Renal cortical epithelial cell (primary cell): ENCODE data around the gene VWA5A. TPM values are rescaled to one million over a fixed set of nuclear protein-coding genes. Genes with fewer than 3 reads are reported as not detected.

Experiments
- DNase-seq: peaks from one replicate; pipeline ENCODE4 v3.0.0-alpha.2; 2011; ENCODE audit warnings: low read depth
- total RNA-seq: library from RNA; depleted of rRNA; stranded (reverse); fragments of >200 nt; gene quantifications from 2 replicates; pipeline ENCODE4 v1.2.3, GENCODE V29; 2014

Gene VWA5A
- 32.1 and 45.7 TPM in 2 replicates for total RNA-seq

GRCh38 chr11:124114942-124115781 lies at the start of gene VWA5A:
Gene VWA5A, plus strand, starts transcription at chr11:124115450. Its CDS starts 2,062 bp downstream, at chr11:124117512.
- peak; percentile 88 for DNase-seq

DNA sequence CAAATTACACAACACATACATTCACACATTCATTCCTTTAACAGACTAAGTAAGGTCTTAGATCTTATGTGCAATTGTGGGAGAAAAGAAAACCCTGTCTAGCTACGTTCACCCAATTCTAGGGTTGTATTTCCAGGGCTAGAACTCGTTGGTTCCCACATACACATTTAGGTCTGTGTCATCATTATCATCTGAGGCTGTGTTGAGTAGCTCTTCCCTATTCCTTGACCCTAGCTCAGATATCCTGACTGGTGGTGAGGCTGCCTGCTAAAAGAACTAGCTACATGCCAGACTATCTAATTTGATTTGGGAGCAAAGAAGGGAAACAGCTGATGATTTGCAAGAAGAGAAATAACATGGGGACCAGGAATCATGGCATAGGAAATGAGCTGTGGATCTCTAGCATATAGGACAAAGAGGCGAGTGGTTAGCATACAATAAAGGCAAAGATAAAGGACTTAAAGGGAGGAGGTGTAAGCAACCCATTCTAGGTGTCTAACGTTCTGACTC lies 46.6 kb upstream of the VWA5A start:
- no peak for DNase-seq

DNA sequence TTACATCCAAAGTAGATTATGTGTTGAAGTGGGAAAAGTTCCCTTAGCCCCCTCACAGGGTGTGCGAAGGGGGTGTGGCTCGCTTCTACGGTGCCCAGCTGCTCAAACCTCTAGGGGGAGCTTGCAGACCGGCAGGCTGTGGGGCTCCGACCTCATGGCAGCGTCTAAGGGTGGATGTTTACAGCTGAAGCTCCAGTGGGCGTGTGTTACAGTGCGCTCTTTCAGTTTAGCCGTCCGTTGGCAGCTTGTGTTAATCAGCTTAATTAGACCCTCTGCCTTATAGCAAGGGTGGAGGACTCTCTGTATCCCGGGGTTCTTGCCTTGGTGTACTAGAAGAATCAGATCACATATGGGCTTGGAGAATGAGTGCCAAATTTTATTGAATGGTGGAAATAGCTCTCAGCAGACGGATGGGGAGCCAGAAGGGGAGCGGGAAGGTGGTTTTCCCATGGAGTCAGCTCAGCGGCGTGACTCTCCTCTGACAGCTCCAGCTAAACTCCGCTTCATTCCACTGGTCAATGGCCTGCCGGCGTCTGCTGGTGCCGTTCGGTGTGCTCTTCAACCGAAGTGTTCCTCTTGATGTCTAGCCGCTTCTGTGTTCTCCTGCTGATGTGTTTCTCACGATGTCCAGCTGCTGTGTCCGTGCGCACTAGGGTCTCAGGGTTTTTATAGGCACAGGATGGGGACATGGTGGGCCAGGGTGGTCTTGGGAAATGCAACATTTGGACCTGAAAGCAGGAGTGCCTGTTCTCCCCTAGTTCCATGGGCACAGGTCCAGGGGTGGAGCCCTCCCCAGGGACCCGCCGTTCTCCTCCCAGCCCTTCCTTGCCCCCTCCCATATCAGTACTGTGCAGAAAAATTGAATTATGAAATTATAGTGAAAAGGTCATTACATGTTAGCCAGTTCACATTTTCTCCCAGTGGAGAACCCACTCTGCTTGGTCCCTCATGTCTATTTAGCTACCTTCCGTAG lies 45.5 kb upstream of the VWA5A start:
- DNase-seq, result peak; percentile 42

DNA sequence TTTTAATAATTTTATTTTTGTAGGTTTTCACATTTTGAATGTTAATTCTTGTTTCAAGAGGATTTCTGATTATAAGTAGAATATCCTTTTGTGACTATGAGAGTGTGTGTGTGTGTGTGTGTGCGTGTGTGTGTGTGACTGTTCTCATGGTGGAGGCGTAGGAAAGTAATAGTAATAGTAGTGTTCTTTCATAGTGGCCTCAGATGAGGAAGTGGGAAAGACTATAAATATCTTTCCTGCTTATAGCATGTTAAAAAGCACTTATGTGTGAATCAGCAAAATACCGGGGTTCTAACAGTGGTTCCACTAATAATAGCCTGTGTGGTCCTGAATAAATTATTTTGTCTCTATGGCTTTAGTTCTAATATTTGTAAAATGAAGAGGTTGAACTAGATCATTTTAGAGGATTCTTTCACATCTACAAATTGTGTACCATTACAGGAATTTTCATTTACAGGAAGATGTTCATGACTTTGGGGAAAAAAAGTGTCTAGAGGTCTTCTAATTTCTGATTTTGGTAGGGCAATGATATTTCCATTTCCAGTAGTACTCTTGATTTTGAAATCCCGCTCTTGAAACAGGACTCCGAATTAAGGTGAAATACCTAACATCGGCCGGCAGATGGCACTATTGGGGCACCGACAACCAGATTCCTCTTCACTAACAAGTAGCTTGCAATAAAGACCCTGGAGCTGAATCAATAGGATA lies 44.2 kb upstream of the VWA5A start:
- DNase-seq, result peak; percentile 74

DNA sequence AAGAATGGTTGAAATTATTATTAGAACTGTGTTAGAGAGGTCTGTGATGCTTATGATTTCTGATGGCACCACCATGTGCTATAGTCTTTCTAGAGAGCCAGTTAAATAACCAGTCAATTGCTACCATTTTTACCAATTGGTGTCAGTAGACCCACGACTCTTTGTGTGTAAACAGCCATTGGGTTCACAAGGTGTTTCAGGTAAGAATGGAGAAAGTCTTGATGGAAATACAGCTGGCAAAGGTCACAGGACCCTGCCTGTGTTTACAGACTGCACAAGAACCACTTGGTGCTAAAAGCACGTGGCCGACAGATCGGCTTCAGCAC lies 43.7 kb upstream of the VWA5A start:
- peak; percentile 4 for DNase-seq

GRCh38 chr11:124072147-124072546 lies 43.1 kb upstream of the VWA5A start:
- no peak for DNase-seq

GRCh38 chr11:124074554-124074953 lies 40.7 kb upstream of the VWA5A start:
- DNase-seq, result no peak

- DNase-seq, result no peak
Measured at GRCh38 chr11:124075492-124075840, 39.8 kb upstream of the VWA5A start.

GRCh38 chr11:124075841-124076651 lies 39.2 kb upstream of the VWA5A start:
- DNase-seq, result no peak

DNA sequence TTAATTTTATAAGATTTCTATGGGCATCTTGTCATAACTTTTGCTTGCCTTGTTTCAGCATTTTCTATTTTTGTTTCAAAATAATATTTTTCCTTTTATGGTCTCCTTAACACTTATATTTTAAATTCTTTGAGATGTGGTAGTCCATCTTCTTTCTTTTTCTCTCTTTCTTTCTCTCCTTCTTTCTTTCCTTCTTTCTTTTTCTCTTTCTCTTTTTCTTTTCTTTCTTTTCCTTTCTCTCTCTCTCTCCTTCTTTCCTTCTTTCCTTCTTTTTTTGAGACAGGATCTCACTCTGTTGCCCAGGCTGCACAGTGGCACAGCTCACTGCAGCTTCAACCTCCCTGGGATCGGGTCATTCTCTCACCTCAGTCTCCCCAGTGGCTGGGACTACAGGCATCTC lies 38.0 kb upstream of the VWA5A start:
- DNase-seq, result no peak

DNA sequence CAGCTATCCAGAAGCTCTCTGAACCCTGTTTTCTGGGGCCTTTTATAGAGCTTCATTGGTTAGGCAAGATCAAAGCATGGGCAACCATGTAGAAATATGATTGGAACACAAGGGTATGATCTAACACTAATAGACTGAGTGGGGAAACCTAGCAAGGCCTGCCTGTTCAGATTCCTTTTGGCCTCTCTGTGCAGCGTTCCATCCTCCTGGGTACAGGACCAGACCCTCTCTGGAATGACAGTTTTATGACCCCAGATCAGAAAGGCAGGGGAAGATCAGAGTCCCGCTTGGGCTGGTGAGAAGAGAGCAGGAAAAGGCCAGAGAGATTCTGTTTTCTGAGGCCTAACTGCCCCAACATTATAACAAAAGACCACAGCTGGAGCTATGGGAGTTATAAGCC lies 36.7 kb upstream of the VWA5A start:
- DNase-seq, result no peak

- DNase-seq, result no peak
Measured at GRCh38 chr11:124079631-124080326, 35.5 kb upstream of the VWA5A start.

DNA sequence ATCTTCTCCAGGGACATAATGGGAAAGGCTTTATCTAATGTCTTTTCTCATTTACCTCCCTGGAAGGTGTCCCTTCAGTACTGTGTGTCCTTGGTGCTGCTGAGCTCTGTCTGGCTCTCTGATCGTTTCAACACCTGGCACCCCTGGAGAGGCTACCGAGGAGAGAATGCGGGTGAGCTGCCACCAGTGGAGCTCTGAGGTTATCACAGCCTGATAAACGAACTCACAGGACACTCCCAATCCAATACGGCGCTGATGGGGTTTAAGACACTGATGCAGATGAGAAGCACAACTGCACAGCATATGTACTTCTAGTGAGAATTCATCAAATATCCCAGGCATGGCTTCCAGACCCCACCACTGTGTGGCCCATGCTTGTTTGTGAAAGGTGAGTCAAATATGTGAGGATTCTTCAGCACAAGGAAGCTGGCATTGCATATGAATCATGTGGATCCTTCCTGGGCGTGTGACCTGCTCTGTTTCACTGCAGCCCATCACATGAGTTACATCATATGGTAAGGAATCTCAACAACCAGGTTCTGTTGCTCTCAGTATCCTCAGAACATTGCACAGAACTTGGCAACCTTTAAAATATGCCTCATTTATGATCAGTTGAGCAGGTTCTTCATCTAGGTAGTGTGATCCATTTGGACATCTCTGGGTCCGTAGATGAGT lies 34.8 kb upstream of the VWA5A start:
- peak; percentile 52 for DNase-seq

- no peak for DNase-seq
Measured at GRCh38 chr11:124081483-124081882, 33.8 kb upstream of the VWA5A start.

DNA sequence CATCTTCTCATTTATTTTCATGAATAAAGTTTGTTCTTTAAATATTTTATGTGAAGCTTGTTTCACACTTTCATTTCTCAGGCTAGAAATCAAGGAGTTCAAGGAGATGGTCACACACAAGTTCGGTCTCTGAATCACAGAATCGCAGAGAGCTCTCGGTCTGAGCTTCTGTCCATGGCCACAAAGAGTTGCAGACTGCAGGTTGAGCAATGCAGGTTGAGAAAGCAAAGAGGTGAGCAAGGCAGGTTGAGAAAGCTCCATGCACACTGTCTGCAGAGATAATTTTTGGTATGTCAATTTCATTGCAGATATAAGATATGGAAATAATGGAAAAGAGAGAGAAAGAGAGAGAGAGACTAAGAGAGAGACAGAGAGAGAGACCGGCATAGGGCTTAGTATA lies 32.9 kb upstream of the VWA5A start:
- no peak for DNase-seq

GRCh38 chr11:124085583-124085982 lies 29.7 kb upstream of the VWA5A start:
- DNase-seq, result peak; percentile 6

DNA sequence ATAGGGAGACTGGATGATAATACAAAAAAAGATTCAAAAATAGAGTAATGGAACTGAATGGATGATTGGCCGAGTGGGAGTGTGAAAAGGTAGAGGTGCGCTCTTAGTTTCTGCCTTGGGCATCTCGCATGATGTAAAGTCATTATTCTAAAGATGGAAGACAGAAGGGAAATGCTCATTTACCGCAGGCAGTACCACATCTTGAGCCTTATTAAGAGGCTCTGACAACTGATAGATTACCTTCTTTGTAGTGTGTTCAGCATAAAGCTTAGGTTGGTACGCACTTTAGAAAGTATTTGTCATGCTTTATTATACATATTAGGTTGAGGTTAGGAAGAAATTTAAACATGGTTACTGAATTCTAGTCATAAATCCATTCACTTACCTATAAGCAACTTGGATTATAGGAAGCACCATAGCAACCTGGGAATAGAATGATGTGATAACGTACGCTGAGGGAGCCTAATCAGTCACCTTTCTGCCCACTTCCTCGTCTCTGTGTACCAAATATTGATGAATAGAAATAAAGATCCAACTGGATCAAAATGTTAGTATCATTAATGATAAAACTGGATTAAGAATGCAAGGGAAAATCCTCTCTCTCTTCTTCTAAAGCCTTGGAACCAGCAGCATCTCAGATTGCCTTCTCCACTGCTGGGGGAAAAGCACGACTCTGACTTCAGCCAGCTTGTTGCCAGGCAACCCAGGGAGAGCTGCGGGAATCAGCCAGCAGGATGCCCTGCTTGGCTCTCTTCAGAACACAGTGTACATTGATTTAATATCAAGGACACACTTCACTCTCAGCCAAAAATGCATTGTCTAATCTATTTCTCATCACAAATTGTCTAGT lies 29.0 kb upstream of the VWA5A start:
- DNase-seq, result no peak

- DNase-seq, result no peak
Measured at GRCh38 chr11:124090996-124091395, 24.3 kb upstream of the VWA5A start.

- no peak for DNase-seq
Measured at GRCh38 chr11:124093330-124093729, 21.9 kb upstream of the VWA5A start.
